GM12892 (cell line): ENCODE results near the gene CCDC88C.

Source experiments
- POLR2A ChIP-seq: IDR thresholded peaks from 2 replicates; pipeline ENCODE4 v1.6.1; 2011; ENCODE audit warnings: low read depth, low read length, control low read depth
- TAF1 ChIP-seq: IDR thresholded peaks from 2 replicates; pipeline ENCODE4 v1.6.1; 2011; ENCODE audit warnings: low read depth, mild to moderate bottlenecking, control low read depth, low read length, borderline replicate concordance

DNA sequence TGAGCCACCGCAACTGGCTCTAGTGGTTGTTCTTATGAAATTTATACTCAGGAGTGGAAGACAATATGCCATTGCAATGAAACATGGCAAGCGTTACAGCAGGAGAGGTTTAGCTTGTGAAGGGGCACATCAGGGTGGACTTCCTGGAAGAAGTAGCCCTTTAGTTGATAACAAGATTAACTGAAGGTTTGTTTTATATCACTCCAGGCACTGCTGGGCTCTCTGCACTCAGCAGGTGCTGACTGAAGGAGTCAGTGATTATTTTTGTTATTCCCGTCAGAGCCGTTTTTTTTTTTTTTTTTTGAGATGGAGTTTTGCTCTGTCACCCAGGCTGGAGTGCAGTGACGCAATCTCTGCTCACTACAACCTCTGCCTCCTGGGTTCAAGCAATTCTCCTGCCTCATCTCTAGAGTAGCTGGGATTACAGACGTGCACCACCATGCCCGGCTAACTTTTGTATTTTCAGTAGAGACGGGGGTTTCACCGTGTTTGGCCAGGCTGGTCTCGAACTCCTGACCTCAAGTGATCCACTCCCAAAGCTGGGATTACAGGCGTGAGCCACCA lies 155.6 kb downstream of the CCDC88C start:
- no peak for TF ChIP-seq POLR2A
- TF ChIP-seq TAF1, result no peak
